DND-41 (cell line): ENCODE data around the gene SPAG5.

Experiments used
- EZH2 ChIP-seq: IDR thresholded peaks from 3 replicates; pipeline ENCODE4 v1.6.1; 2012; ENCODE audit warnings: borderline replicate concordance, low read depth, mild to moderate bottlenecking, moderate library complexity, low read length, inconsistent platforms; ENCODE audit not compliant: severe bottlenecking
- TF ChIP-seq, protein P1 (sequence below): IDR thresholded peaks from 2 replicates; pipeline ENCODE4 v1.5.1; 2012; ENCODE audit warnings: borderline replicate concordance, low read length, moderate library complexity, mild to moderate bottlenecking; ENCODE audit not compliant: poor library complexity, severe bottlenecking; ENCODE audit errors: extremely low read depth

DNA sequence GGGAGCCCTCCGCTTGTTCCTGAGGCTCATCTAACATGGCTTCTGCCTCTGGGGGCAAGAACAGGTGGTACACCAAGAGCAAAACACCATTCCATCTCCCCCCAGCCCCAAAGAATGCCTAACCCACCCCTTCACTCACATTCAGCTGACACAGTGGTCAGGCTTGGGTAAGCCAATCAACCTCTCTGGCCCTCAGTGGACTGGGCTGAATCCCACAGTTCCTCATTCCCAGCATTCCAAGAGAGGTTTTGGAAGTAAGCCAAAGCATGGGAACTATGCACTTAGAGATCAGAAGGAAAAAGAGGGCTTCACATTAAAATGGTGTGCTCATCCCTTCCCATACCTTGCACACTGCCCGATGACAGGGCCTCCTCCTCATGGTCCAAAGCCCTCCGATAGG, 35.4 kb downstream of the SPAG5 start:
- TF ChIP-seq, protein P1, sequence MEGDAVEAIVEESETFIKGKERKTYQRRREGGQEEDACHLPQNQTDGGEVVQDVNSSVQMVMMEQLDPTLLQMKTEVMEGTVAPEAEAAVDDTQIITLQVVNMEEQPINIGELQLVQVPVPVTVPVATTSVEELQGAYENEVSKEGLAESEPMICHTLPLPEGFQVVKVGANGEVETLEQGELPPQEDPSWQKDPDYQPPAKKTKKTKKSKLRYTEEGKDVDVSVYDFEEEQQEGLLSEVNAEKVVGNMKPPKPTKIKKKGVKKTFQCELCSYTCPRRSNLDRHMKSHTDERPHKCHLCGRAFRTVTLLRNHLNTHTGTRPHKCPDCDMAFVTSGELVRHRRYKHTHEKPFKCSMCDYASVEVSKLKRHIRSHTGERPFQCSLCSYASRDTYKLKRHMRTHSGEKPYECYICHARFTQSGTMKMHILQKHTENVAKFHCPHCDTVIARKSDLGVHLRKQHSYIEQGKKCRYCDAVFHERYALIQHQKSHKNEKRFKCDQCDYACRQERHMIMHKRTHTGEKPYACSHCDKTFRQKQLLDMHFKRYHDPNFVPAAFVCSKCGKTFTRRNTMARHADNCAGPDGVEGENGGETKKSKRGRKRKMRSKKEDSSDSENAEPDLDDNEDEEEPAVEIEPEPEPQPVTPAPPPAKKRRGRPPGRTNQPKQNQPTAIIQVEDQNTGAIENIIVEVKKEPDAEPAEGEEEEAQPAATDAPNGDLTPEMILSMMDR = no peak
- no peak for TF ChIP-seq EZH2
